GM23248 (cell line): ENCODE measurements around the gene CIAPIN1. TPM values are rescaled to one million over a fixed set of nuclear protein-coding genes. Genes with fewer than 3 reads are reported as not detected.

Experiments
- DNase-seq: peaks from one replicate; pipeline ENCODE4 v3.0.0-alpha.2; 2015
- H2AFZ ChIP-seq: fragments of 200-600 bp; sonication (generic); 2 replicates; pipeline ENCODE4 v1.6.1; 2016; ENCODE audit warnings: antibody characterized with exemption
- H3F3A ChIP-seq: fragments of 200-600 bp; sonication (generic); 2 replicates; pipeline ENCODE4 v1.6.1; 2016; ENCODE audit warnings: mild to moderate bottlenecking, antibody characterized with exemption, mixed run types; ENCODE audit not compliant: insufficient read depth
- H3K27ac ChIP-seq: fragments of 200-600 bp; sonication (generic); 2 replicates; pipeline ENCODE4 v1.5.1; 2016; ENCODE audit warnings: mild to moderate bottlenecking
- H3K27me3 ChIP-seq: fragments of 200-600 bp; sonication (generic); replicated peaks from 2 replicates; pipeline ENCODE4 v1.6.1; 2016; ENCODE audit warnings: mild to moderate bottlenecking; ENCODE audit not compliant: insufficient read depth
- H3K36me3 ChIP-seq: fragments of 200-600 bp; sonication (generic); 2 replicates; pipeline ENCODE4 v1.6.1; 2016; ENCODE audit warnings: low read depth, mild to moderate bottlenecking
- H3K4me1 ChIP-seq: fragments of 200-600 bp; sonication (generic); 2 replicates; pipeline ENCODE4 v1.6.1; 2016; ENCODE audit warnings: mild to moderate bottlenecking; ENCODE audit not compliant: insufficient read depth
- H3K4me2 ChIP-seq: fragments of 200-600 bp; sonication (generic); one replicate; pipeline ENCODE4 v1.6.1; 2016; ENCODE audit warnings: mild to moderate bottlenecking; ENCODE audit not compliant: unreplicated experiment
- H3K4me3 ChIP-seq: fragments of 200-600 bp; sonication (generic); 2 replicates; pipeline ENCODE4 v1.5.1; 2016; ENCODE audit warnings: mild to moderate bottlenecking
- H3K79me2 ChIP-seq: fragments of 200-600 bp; sonication (generic); 2 replicates; pipeline ENCODE4 v1.6.1; 2016; ENCODE audit warnings: mild to moderate bottlenecking; ENCODE audit not compliant: insufficient read depth
- H3K9ac ChIP-seq: fragments of 200-600 bp; sonication (generic); 2 replicates; pipeline ENCODE4 v1.6.1; 2016; ENCODE audit warnings: mild to moderate bottlenecking
- H3K9me2 ChIP-seq: fragments of 200-600 bp; sonication (generic); 2 replicates; pipeline ENCODE4 v1.6.1; 2016; ENCODE audit warnings: mixed run types, mild to moderate bottlenecking, moderate library complexity; ENCODE audit not compliant: insufficient read depth
- H3K9me3 ChIP-seq: fragments of 200-600 bp; sonication (generic); one replicate; pipeline ENCODE4 v1.6.1; 2017; ENCODE audit warnings: low read depth
- H4K20me1 ChIP-seq: fragments of 200-600 bp; sonication (generic); 2 replicates; pipeline ENCODE4 v1.6.0; 2016; ENCODE audit not compliant: insufficient read depth
- EZH2 ChIP-seq: fragments of 200-600 bp; sonication (generic); IDR thresholded peaks from 2 replicates; pipeline ENCODE4 v1.6.1; 2018; ENCODE audit warnings: antibody characterized with exemption, mild to moderate bottlenecking; ENCODE audit not compliant: insufficient read depth, poor library complexity, severe bottlenecking
- EZH2phosphoT487 ChIP-seq: fragments of 200-600 bp; sonication (generic); IDR thresholded peaks from 2 replicates; pipeline ENCODE4 v1.6.1; 2018; ENCODE audit warnings: antibody characterized with exemption, moderate library complexity, mild to moderate bottlenecking, low read depth; ENCODE audit not compliant: insufficient read depth
- WGBS, 2 experiments: methylation state at CpG; one replicate each; pipeline ENCODE4 v1.1.6; 2015 to 2017; ENCODE audit warnings: low lambda C conversion rate in 2 of 2, low coverage in 1 of 2; ENCODE audit errors: missing lambda C conversion rate in 2 of 2; 5-methylcytosine and 5-hydroxymethylcytosine counted together
- in situ Hi-C: fragments of 300-500 bp; cut with MboI; formaldehyde crosslinking; loops from 2 replicates; pipeline ENCODE4 v1.15.0; 2020
- polyA plus RNA-seq: library from polyadenylated mRNA; unstranded; fragments of >200 nt; fragmentation: Nextera tagmentation; extraction: Ambion mirVana; gene quantifications from 2 replicates; pipeline ENCODE4 v1.2.1, GENCODE V29; 2016
- total RNA-seq: library from RNA; depleted of rRNA; stranded (reverse); fragments of >200 nt; shearing (Covaris generic); gene quantifications from 2 replicates; pipeline ENCODE4 v1.2.3, GENCODE V29; 2014

The CIAPIN1 gene
- total and polyA plus RNA-seq, 2 experiments from 2014 or later, result 35.7 to 45.1 TPM

- Histone ChIP-seq H4K20me1 (no peaks in the 10 kb centered on the region; the same call in 1 of the 2 replicates), H2AFZ (no peak within 1 kb of the TSS; the same call in 1 of the 2 replicates), H3K27ac (peak within 1 kb of the TSS; percentile 48), H3K4me3 (peak within 1 kb of the TSS; percentile 83), H3K9ac (peak within 1 kb of the TSS; percentile 85), H3K9me3 (no peaks in the 10 kb centered on the region), H3K36me3 (peaks cover 21% of the 10 kb centered on the region; the same call in 1 of the 2 replicates), H3K79me2 (peaks cover 44% of the 10 kb centered on the region), H3K4me1 (peaks cover 12% of the 10 kb centered on the region), H3F3A (peaks cover 18% of the 10 kb centered on the region; the same call in 1 of the 2 replicates), H3K9me2 (no peaks in the 10 kb centered on the region), H3K4me2 (peak within 1 kb of the TSS; percentile 92), H3K27me3 (no peaks in the 10 kb centered on the region)
- in situ Hi-C loops, result no loop called here
- 1% methylated on average over 26 to 46 of the region's 47 CpGs for WGBS, 2 experiments
- no peak for TF ChIP-seq EZH2phosphoT487
- TF ChIP-seq EZH2, result no peak
- DNase-seq, result peak; percentile 91
Observed at GRCh38 chr16:57462209-57462977, 15.2 kb upstream of the CIAPIN1 start, which contains the start of gene POLR2C. TSS of gene POLR2C (plus strand) at chr16:57462679. CDS start at chr16:57462725, 46 bp downstream.

GRCh38 chr16:57452021-57452420, 4.8 kb upstream of the CIAPIN1 start:
- 93 to 94% methylated on average over 10 of the region's 10 CpGs for WGBS, 2 experiments
- Histone ChIP-seq H3K9me2 (no peaks in the 10 kb centered on the region), H3K4me1 (no peaks in the 10 kb centered on the region), H4K20me1 (no peaks in the 10 kb centered on the region), H3F3A (no peaks in the 10 kb centered on the region), H3K27ac (no peak overlapping the region), H3K4me2 (no peak overlapping the region), H3K79me2 (peaks cover 20% of the 10 kb centered on the region), H3K36me3 (peaks cover 25% of the 10 kb centered on the region), H3K27me3 (no peaks in the 10 kb centered on the region), H3K9me3 (no peaks in the 10 kb centered on the region), H2AFZ (no peak overlapping the region), H3K4me3 (no peak overlapping the region), H3K9ac (no peak overlapping the region)
- no peak for DNase-seq
- in situ Hi-C loops, result no loop called here
- TF ChIP-seq EZH2, result no peak
- no peak for TF ChIP-seq EZH2phosphoT487

GRCh38 chr16:57446531-57447185, 527 bp downstream of the CIAPIN1 start:
- H3K27me3 ChIP-seq, result no peaks in the 10 kb centered on the region
- peak overlapping the region; percentile 97 for H3K4me2 ChIP-seq
- DNase-seq, result peak; percentile 67
- no peak for TF ChIP-seq EZH2phosphoT487
- TF ChIP-seq EZH2, result no peak
- in situ Hi-C loops, result no loop called here
- WGBS, 2 experiments, result 2% methylated on average over 28 of the region's 28 CpGs
- H3K79me2 ChIP-seq, result peaks cover 74% of the 10 kb centered on the region
- peaks cover 6% of the 10 kb centered on the region for H3K36me3 ChIP-seq
- peak overlapping the region; percentile 96 for H3K9ac ChIP-seq
- H4K20me1 ChIP-seq, result no peaks in the 10 kb centered on the region; the same call in 1 of the 2 replicates
- peak overlapping the region; percentile 49 for H3K27ac ChIP-seq
- H3K9me2 ChIP-seq, result no peaks in the 10 kb centered on the region
- H3K4me3 ChIP-seq, result peak overlapping the region; percentile 92
- peak overlapping the region; percentile 94 for H2AFZ ChIP-seq
- no peaks in the 10 kb centered on the region for H3K9me3 ChIP-seq
- H3K4me1 ChIP-seq, result peaks cover 4% of the 10 kb centered on the region
- peaks cover 4% of the 10 kb centered on the region; the same call in 1 of the 2 replicates for H3F3A ChIP-seq

DNA sequence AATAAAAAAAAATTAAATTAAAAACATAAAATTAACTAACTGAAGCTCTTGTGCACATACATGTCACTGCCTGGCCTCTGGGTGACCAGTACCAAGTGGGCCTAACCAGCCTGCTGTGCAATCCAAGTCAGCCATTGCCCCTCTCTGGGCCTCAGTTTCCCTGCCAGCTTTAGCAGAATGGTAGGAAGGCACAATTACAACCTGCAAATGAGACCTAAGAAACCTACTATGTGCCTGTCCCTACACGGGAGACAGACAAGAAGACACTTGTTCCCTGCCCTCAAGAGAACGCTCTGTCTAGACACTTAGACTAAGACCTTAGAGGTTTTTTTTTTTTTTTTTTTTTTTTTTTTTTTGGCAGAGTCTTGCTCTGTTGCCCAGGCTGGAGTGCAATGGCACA, 1.7 kb downstream of the CIAPIN1 start:
- 95 to 100% methylated on average over 2 of the region's 2 CpGs for WGBS, 2 experiments
- TF ChIP-seq EZH2phosphoT487, result no peak
- in situ Hi-C loops, result no loop called here

More for the DNA sequence above, 1.7 kb downstream of the CIAPIN1 start:
- Histone ChIP-seq H3K4me2 (no peak overlapping the region), H3K9me3 (no peaks in the 10 kb centered on the region), H3K79me2 (peaks cover 85% of the 10 kb centered on the region), H3K27ac (no peak overlapping the region), H2AFZ (no peak overlapping the region), H3K9me2 (no peaks in the 10 kb centered on the region), H3K4me1 (peaks cover 4% of the 10 kb centered on the region), H3K9ac (no peak overlapping the region), H3K36me3 (no peaks in the 10 kb centered on the region; the same call in 1 of the 2 replicates), H3F3A (peaks cover 4% of the 10 kb centered on the region; the same call in 1 of the 2 replicates), H3K27me3 (no peaks in the 10 kb centered on the region), H3K4me3 (no peak overlapping the region), H4K20me1 (no peaks in the 10 kb centered on the region; the same call in 1 of the 2 replicates)
- no peak for DNase-seq
